ENCODE data around the gene CNOT6. TPM values are rescaled to one million over a fixed set of nuclear protein-coding genes. Genes with fewer than 3 reads are reported as not detected.

Gene CNOT6
- total and polyA plus RNA-seq, 10 of the 15 experiments (the other 5 are each of a cell fraction or from before 2014, with no cell fraction given), result 3.8 to 22.1 (median 12.1) TPM

- no peak for ATAC-seq
- no peak overlapping the region for H3K4me2 ChIP-seq (ENCODE audit: control insufficient read depth, insufficient read depth)
- in situ Hi-C loops (cut with MboI), result no loop called here
- no peaks in the 10 kb centered on the region for H3K27me3 ChIP-seq (replicated peaks in 1 of 2; ENCODE audit: control insufficient read depth in 2 of 2, insufficient read depth in 2 of 2, low read length in 1 of 2)
- WGBS (ENCODE audit: insufficient coverage, insufficient replicate concordance, low lambda C conversion rate, missing lambda C conversion rate), result 98% methylated on average over 11 of the region's 11 CpGs
- ChIA-PET RAD21 (ENCODE audit: unreplicated experiment) (no interaction called here), POLR2A (interaction anchor here (0.7 kb wide), 1 partner anchor 820 kb away, joined by 4 read pairs; no protein-coding TSS in a partner anchor), CTCF (interaction anchor here (0.7 kb wide), 1 partner anchor 112 kb away, joined by 3 read pairs; no protein-coding TSS in a partner anchor), SMC1A (ENCODE audit: uncharacterized antibody, unreplicated experiment) (interaction anchor here (1.0 to 1.4 kb wide), 2 partner anchors 12 to 19 kb away, joined by 3 read pairs; no protein-coding TSS in a partner anchor)
- DNase-seq (ENCODE audit: low read depth, low spot score), result no peak
- H3K36me3 ChIP-seq (ENCODE audit: control insufficient read depth in 2 of 2, insufficient read depth in 2 of 2, low read length in 1 of 2), result peaks cover 3 to 9% of the 10 kb centered on the region in 2 experiments; a peak in 2 of 4 replicates
- no peak overlapping the region for H2AFZ ChIP-seq (ENCODE audit: control insufficient read depth, low read depth, low read length)
- no peak overlapping the region for H3K4me3 ChIP-seq
- no peak overlapping the region for H3K9ac ChIP-seq (ENCODE audit: control insufficient read depth, insufficient read depth, low read length)
- no TSS peak for BruUV-seq (replicated peaks)
- no peak for FAIRE-seq
- intact Hi-C loops (cut with micrococcal nuclease; ENCODE audit: unreplicated experiment), result no loop called here
- peaks cover 5% of the 10 kb centered on the region for H3K9me3 ChIP-seq (replicated peaks; ENCODE audit: control insufficient read depth, insufficient read depth, low read length)
- H4K20me1 ChIP-seq (ENCODE audit: control insufficient read depth, insufficient read depth), result no peaks in the 10 kb centered on the region
- peaks cover 15% of the 10 kb centered on the region for H3K4me1 ChIP-seq (ENCODE audit: control insufficient read depth, insufficient read depth, low read length)
- H3K79me2 ChIP-seq (ENCODE audit: control insufficient read depth, insufficient read depth, low read length), result peaks cover 10% of the 10 kb centered on the region
- no peak overlapping the region for H3K27ac ChIP-seq (ENCODE audit: control insufficient read depth, insufficient read depth)
- TF ChIP-seq NKRF (conservative IDR thresholded peaks at IDR 0.05) (no peak), BRCA1 (IDR thresholded peaks at IDR 0.05; ENCODE audit: low read depth, low read length) (no peak), YBX1 (IDR thresholded peaks at IDR 0.05) (no peak), DPF2 (IDR thresholded peaks at IDR 0.05) (no peak), IRF3 (IDR thresholded peaks at IDR 0.05) (no peak), FOXM1 (IDR thresholded peaks at IDR 0.05; ENCODE audit: low read depth, low read length) (no peak), NFYB (IDR thresholded peaks at IDR 0.05; ENCODE audit: insufficient read depth, low read depth, low read length) (no peak), ZBED1 (IDR thresholded peaks at IDR 0.05; ENCODE audit: borderline replicate concordance) (no peak), PBX3 (IDR thresholded peaks at IDR 0.05; ENCODE audit: insufficient replicate concordance, low read depth, low read length) (no peak)
- TF ChIP-seq, protein P1, sequence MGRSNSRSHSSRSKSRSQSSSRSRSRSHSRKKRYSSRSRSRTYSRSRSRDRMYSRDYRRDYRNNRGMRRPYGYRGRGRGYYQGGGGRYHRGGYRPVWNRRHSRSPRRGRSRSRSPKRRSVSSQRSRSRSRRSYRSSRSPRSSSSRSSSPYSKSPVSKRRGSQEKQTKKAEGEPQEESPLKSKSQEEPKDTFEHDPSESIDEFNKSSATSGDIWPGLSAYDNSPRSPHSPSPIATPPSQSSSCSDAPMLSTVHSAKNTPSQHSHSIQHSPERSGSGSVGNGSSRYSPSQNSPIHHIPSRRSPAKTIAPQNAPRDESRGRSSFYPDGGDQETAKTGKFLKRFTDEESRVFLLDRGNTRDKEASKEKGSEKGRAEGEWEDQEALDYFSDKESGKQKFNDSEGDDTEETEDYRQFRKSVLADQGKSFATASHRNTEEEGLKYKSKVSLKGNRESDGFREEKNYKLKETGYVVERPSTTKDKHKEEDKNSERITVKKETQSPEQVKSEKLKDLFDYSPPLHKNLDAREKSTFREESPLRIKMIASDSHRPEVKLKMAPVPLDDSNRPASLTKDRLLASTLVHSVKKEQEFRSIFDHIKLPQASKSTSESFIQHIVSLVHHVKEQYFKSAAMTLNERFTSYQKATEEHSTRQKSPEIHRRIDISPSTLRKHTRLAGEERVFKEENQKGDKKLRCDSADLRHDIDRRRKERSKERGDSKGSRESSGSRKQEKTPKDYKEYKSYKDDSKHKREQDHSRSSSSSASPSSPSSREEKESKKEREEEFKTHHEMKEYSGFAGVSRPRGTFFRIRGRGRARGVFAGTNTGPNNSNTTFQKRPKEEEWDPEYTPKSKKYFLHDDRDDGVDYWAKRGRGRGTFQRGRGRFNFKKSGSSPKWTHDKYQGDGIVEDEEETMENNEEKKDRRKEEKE (IDR thresholded peaks at IDR 0.05), result no peak
- TF ChIP-seq, protein P2, sequence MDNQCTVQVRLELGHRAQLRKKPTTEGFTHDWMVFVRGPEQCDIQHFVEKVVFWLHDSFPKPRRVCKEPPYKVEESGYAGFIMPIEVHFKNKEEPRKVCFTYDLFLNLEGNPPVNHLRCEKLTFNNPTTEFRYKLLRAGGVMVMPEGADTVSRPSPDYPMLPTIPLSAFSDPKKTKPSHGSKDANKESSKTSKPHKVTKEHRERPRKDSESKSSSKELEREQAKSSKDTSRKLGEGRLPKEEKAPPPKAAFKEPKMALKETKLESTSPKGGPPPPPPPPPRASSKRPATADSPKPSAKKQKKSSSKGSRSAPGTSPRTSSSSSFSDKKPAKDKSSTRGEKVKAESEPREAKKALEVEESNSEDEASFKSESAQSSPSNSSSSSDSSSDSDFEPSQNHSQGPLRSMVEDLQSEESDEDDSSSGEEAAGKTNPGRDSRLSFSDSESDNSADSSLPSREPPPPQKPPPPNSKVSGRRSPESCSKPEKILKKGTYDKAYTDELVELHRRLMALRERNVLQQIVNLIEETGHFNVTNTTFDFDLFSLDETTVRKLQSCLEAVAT (IDR thresholded peaks at IDR 0.05), result no peak
- TF ChIP-seq, protein P3, sequence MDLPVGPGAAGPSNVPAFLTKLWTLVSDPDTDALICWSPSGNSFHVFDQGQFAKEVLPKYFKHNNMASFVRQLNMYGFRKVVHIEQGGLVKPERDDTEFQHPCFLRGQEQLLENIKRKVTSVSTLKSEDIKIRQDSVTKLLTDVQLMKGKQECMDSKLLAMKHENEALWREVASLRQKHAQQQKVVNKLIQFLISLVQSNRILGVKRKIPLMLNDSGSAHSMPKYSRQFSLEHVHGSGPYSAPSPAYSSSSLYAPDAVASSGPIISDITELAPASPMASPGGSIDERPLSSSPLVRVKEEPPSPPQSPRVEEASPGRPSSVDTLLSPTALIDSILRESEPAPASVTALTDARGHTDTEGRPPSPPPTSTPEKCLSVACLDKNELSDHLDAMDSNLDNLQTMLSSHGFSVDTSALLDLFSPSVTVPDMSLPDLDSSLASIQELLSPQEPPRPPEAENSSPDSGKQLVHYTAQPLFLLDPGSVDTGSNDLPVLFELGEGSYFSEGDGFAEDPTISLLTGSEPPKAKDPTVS (IDR thresholded peaks at IDR 0.05; ENCODE audit: low read depth, low read length), result no peak
Measured at GRCh38 chr5:180558232-180558631, 64.1 kb downstream of the CNOT6 start.

Data from GM12878 (cell line).